ES-I3 (cell line): ENCODE data around the gene MNX1.

Source experiments
- H3K36me3 ChIP-seq: 2 replicates; pipeline ENCODE4 v1.6.1; 2013; ENCODE audit warnings: mild to moderate bottlenecking, low read length, control low read depth, moderate library complexity; ENCODE audit not compliant: insufficient read depth
- H3K4me1 ChIP-seq: 2 replicates; pipeline ENCODE4 v1.6.1; 2013; ENCODE audit warnings: mild to moderate bottlenecking, control low read depth, low read length; ENCODE audit not compliant: insufficient read depth
- H3K9ac ChIP-seq: 2 replicates; pipeline ENCODE4 v1.6.1; 2013; ENCODE audit warnings: low read depth, mild to moderate bottlenecking, low read length, moderate library complexity
- H3K9me3 ChIP-seq: 2 replicates; pipeline ENCODE4 v1.6.1; 2013; ENCODE audit warnings: mild to moderate bottlenecking, low read length, moderate library complexity; ENCODE audit not compliant: control insufficient read depth, insufficient read depth

The MNX1 gene

DNA sequence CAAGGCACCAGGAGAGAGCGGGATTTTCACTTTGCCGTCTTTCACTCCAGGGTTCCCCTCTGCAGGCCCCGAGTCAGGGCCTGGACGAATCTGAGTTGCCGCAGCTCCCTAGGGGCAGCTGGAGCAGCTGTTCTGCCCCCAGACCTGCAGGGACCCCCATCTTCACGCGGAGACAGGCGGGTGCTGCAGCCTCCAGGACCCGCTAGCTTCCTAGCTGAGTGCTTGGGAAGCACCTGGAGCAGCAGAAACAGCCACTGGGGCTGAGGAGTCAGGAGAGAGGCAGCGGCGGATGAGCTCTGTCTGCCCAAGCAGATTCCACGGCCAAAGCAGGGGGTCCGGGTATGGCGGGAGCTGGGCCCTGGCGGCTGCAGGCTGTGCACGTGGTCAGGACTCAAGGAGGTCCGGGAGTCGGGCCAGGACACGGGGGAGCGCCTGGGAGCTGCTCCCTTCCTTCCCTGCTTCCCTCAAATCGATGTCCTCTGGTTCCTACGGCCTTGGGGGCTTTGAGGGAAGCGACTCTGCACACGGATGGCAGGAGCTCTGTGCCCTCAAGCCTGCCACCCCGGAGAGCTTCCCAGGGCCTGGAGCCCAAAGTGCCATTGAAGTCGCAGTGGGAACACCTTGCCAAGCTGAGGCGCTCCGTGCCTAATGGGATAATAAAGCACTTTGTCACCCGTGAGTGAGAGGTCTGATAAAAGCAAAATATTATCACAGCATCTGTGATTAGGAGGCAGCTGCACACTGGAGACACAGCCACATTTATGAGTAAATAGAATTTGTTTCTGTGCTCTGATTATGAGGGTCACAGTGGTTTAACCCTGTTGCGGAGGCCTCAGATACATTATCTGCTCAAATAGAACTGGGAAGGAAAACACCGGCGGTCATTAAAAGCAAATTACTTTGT, 17.2 kb downstream of the MNX1 start:
- H3K4me1 ChIP-seq, result no peaks in the 10 kb centered on the region
- no peak overlapping the region for H3K9ac ChIP-seq
- H3K9me3 ChIP-seq, result no peaks in the 10 kb centered on the region
- no peaks in the 10 kb centered on the region for H3K36me3 ChIP-seq

DNA sequence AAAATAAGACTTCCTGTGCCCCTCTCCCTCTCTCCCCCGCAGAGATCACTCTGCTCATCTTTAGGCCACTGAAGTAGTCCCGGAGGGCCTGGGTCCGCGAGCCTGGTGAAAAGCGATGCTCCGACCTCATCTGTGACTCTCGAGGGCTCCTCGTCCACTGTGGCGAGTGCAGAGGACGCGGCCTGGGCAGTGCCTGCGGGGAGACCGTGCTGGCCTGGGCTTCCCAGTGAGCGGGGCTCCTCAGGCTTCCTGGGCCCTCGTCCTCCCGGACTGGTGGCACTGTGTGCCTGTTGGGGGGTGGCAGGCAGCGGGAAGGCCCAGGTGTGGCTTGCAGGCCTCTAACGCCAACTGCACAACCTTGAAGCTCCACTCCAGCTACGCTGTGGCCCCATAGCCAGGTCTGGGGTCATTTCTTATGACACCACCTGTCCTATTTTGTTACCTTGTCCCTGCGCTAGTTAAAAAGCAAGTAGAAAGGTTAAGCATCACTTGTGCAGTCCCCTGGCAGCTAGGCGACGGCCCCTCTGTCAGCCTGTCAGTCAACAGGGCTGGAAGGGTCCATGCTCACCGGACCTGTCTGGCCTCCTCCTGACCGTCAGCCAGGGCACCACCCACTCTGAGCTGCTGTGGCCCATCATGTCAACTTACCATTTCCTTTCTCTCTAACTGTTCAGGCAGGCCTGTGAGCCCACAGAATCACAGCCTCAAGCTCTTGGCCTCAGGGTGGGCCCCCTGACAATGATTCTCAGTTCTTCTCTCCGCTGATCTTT, 20.5 kb downstream of the MNX1 start:
- Histone ChIP-seq H3K9me3 (no peaks in the 10 kb centered on the region), H3K4me1 (no peaks in the 10 kb centered on the region), H3K9ac (no peak overlapping the region), H3K36me3 (no peaks in the 10 kb centered on the region)

- Histone ChIP-seq H3K9ac (no peak overlapping the region), H3K36me3 (no peaks in the 10 kb centered on the region), H3K4me1 (no peaks in the 10 kb centered on the region), H3K9me3 (no peaks in the 10 kb centered on the region)
These were observed 21.9 kb downstream of the MNX1 start for GRCh38 chr7:156988343-156989185.

DNA sequence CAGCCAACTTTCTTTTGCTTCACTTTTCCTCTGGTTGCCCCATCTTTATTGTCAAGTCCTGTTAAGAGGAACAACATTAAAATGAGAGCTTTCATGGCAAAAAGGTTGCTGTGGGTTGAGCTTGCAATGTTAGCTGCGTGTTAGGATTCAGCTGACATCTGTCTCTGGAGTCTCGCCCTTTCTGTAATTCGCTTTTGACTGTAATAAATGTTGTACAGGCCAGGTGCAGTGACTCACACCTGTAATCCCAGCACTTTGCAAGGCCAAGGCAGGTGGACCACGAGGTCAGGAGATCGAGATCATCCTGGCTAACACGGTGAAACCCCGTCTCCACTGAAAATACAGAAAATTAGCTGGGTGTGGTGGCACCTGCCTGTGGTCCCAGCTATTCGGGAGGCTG, 24.1 kb downstream of the MNX1 start:
- Histone ChIP-seq H3K36me3 (no peaks in the 10 kb centered on the region), H3K9ac (no peak overlapping the region), H3K4me1 (no peaks in the 10 kb centered on the region), H3K9me3 (no peaks in the 10 kb centered on the region)

GRCh38 chr7:156985101-156985992, 25.1 kb downstream of the MNX1 start:
- H3K9me3 ChIP-seq, result no peaks in the 10 kb centered on the region
- no peaks in the 10 kb centered on the region for H3K36me3 ChIP-seq
- H3K4me1 ChIP-seq, result no peaks in the 10 kb centered on the region
- no peak overlapping the region for H3K9ac ChIP-seq

DNA sequence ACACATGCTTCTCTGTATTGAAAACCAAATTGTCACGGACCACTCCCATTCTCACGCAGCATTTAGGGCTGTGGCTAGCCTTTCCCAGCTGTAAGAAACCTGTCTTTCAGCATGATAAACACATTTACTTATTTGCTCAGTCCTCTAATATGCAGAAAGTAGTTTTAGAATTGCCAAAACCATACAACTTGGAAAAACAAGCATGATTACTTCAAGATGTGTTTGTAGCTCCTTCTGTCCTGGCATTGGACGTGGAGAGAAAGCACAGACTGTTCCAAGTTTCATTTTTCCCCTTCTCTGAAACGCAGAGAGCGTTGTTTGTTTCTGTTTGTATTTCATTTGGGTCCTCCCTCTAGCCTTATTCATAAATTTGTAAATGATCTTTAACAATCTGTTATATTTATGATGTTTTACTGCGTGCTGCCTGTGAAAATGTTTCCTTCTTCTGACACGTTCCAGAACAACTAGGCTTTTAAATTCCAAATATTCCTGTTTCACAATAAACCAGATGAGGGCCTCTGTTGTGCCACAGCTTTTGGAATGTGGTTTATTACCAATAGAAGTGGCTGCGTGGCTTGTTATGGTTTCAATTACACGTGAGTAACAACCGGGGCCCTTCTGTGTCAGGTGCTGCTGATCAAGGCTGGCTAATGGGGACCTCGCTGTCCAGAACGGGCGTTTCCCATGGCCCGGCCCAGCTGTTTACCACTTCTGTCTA, 26.1 kb downstream of the MNX1 start:
- Histone ChIP-seq H3K36me3 (no peaks in the 10 kb centered on the region), H3K9ac (no peak overlapping the region), H3K9me3 (no peaks in the 10 kb centered on the region), H3K4me1 (no peaks in the 10 kb centered on the region)

- no peak overlapping the region for H3K9ac ChIP-seq
These were observed 30.8 kb downstream of the MNX1 start for GRCh38 chr7:156979711-156980110.

DNA sequence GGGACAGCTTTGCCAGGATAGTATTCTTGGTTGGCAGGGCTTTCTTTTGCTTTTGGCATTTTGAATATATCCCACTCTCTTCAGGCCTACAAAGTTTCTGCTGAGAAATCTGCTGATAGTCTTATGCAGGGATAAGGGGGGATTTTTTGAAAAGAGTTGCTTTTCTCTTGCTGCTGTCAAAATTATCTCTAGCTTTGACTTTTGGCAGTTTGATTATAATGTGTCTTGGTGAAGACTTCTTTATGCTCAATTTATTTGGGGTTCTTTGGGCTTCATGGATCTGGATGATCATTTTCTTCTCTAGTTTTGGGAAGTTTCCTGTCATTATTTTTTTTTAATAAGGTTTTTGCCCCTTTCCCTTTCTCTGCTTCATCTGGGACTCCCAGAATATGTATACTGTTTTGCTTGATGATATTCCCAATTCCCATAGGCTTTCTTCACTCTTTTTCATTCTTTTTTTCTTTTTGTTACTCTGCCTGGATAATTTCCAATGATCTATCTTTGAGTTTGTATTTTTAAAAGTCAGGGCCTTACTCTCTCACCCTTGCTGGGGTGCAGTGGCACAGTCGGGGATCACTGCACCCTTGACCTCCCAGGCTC, 31.4 kb downstream of the MNX1 start:
- Histone ChIP-seq H3K9me3 (no peaks in the 10 kb centered on the region), H3K4me1 (no peaks in the 10 kb centered on the region), H3K9ac (no peak overlapping the region), H3K36me3 (no peaks in the 10 kb centered on the region)

More at GRCh38 chr7:156979711-156980110, 30.8 kb downstream of the MNX1 start:
- no peaks in the 10 kb centered on the region for H3K9me3 ChIP-seq
- no peaks in the 10 kb centered on the region for H3K4me1 ChIP-seq
- H3K36me3 ChIP-seq, result no peaks in the 10 kb centered on the region

DNA sequence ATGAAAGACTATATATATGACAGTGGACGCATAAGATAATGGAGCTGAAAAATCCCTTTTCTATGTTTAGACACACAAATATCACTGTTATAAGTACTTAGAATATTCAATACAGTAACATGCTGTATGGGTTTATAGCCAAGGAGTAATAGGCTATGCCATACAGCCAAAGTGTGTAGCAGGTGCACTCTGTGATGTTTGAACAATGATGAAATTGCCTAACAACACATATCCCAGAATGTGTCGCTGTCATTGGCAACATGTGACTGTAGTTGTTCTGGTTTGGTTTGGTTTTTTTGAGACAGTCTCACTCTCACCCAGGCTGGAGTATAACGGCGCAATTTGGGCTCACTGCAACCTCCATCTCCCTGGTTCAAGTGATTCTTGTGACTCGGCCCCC, 34.8 kb downstream of the MNX1 start:
- H3K9me3 ChIP-seq, result no peaks in the 10 kb centered on the region
- H3K36me3 ChIP-seq, result peaks cover 14% of the 10 kb centered on the region

DNA sequence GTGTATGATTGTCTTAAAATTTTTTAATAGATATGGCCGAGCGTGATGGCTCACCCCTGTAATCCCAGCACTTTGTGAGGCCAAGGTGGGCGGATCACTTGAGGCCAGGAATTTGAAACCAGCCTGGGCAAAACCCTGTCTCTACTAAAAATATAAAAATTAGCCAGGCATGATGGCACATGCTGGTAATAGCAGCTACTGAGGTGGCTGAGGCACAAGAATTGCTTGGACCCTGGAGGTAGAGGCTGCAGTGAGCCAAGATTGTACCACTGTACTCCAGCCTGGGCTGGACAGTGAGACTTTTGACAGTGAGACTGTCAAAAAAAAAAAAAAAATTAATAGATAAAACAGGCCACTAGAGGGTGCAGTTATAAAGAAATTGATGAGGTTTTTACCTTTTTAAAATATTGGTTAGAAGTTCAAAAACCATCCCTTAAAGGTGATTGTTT, 40.5 kb downstream of the MNX1 start:
- Histone ChIP-seq H3K4me1 (no peaks in the 10 kb centered on the region), H3K36me3 (peaks cover 27% of the 10 kb centered on the region), H3K9me3 (no peaks in the 10 kb centered on the region), H3K9ac (no peak overlapping the region)

More for the DNA sequence above, 34.8 kb downstream of the MNX1 start:
- no peak overlapping the region for H3K9ac ChIP-seq
- H3K4me1 ChIP-seq, result no peaks in the 10 kb centered on the region

- H3K4me1 ChIP-seq, result no peaks in the 10 kb centered on the region
- no peaks in the 10 kb centered on the region for H3K9me3 ChIP-seq
- no peak overlapping the region for H3K9ac ChIP-seq
- peaks cover 39% of the 10 kb centered on the region for H3K36me3 ChIP-seq
These were observed 42.3 kb downstream of the MNX1 start for GRCh38 chr7:156968183-156968582.

- no peaks in the 10 kb centered on the region for H3K9me3 ChIP-seq
- no peaks in the 10 kb centered on the region for H3K4me1 ChIP-seq
- H3K36me3 ChIP-seq, result peaks cover 36% of the 10 kb centered on the region
- no peak overlapping the region for H3K9ac ChIP-seq
These were observed 44.1 kb downstream of the MNX1 start for GRCh38 chr7:156966387-156966786.

GRCh38 chr7:156964971-156965370, 45.5 kb downstream of the MNX1 start:
- H3K9ac ChIP-seq, result no peak overlapping the region
- no peaks in the 10 kb centered on the region for H3K4me1 ChIP-seq
- H3K36me3 ChIP-seq, result peaks cover 42% of the 10 kb centered on the region
- no peaks in the 10 kb centered on the region for H3K9me3 ChIP-seq
